PC-3 (cell line): ENCODE data around the gene DDIAS. TPM values are rescaled to one million over a fixed set of nuclear protein-coding genes. Genes with fewer than 3 reads are reported as not detected.

Experiments
- ATAC-seq: fragments of 200-7000 bp; cut with Tn5 transposase; 2 replicates; pipeline ENCODE4 v1.9.1; 2020; ENCODE audit warnings: mild to moderate bottlenecking, moderate library complexity
- BruUV-seq: library from RNA; stranded (reverse); fragments of 400-500 nt; replicated peaks from 2 replicates; lab custom pipeline; 2021; lab: Mats Ljungman, UMichigan
- CTCF ChIA-PET: fragments of 300-600 bp; sonication (Branson Sonifier 250); formaldehyde crosslinking; loops from one replicate; lab custom pipeline; 2022; ENCODE audit warnings: antibody characterized with exemption; lab: Charles Lee
- POLR2A ChIA-PET: fragments of 300-600 bp; sonication (Branson Sonifier 250); formaldehyde crosslinking; loops from one replicate; lab custom pipeline; 2022; ENCODE audit warnings: antibody characterized with exemption; ENCODE audit not compliant: unreplicated experiment; lab: Charles Lee
- DNase-seq: peaks from one replicate; pipeline ENCODE4 v3.0.0-alpha.2; 2015
- H2AFZ ChIP-seq: fragments of 300-600 bp; sonication (generic); 2 replicates; pipeline ENCODE4 v1.6.0; 2016; ENCODE audit warnings: antibody characterized with exemption, low read length
- H3F3A ChIP-seq: fragments of 300-600 bp; sonication (generic); one replicate; pipeline ENCODE4 v1.6.0; 2017; ENCODE audit warnings: antibody characterized with exemption, low read length, control low read depth, mild to moderate bottlenecking; ENCODE audit not compliant: unreplicated experiment
- H3K27ac ChIP-seq: fragments of 300-600 bp; sonication (generic); 2 replicates; pipeline ENCODE4 v1.5.1; 2016; ENCODE audit warnings: mild to moderate bottlenecking, low read length
- H3K27me3 ChIP-seq: fragments of 300-600 bp; sonication (generic); 2 replicates; pipeline ENCODE4 v1.6.1; 2016; ENCODE audit warnings: low read length, mixed read lengths
- H3K36me3 ChIP-seq: fragments of 300-600 bp; sonication (generic); 2 replicates; pipeline ENCODE4 v1.6.1; 2016; ENCODE audit warnings: low read depth, mixed run types, low read length, mixed read lengths
- H3K4me1 ChIP-seq: fragments of 300-600 bp; sonication (generic); 2 replicates; pipeline ENCODE4 v1.5.1; 2016; ENCODE audit warnings: low read length; ENCODE audit not compliant: insufficient read depth
- H3K4me2 ChIP-seq: fragments of 300-600 bp; sonication (generic); 2 replicates; pipeline ENCODE4 v1.6.0; 2016; ENCODE audit warnings: low read length
- H3K4me3 ChIP-seq: fragments of 300-600 bp; sonication (generic); 2 replicates; pipeline ENCODE4 v1.5.1; 2016; ENCODE audit warnings: mild to moderate bottlenecking, low read length, mixed read lengths
- H3K79me2 ChIP-seq: fragments of 300-600 bp; sonication (generic); 2 replicates; pipeline ENCODE4 v1.6.1; 2017; ENCODE audit warnings: low read length, mixed read lengths
- H3K9ac ChIP-seq: fragments of 300-600 bp; sonication (generic); 2 replicates; pipeline ENCODE4 v1.6.0; 2016; ENCODE audit warnings: mild to moderate bottlenecking, low read length
- H3K9me2 ChIP-seq: fragments of 300-600 bp; sonication (generic); replicated peaks from 2 replicates; pipeline ENCODE4 v1.6.1; 2016; ENCODE audit warnings: mixed run types, low read length, mixed read lengths
- H3K9me3 ChIP-seq: fragments of 300-600 bp; sonication (generic); 2 replicates; pipeline ENCODE4 v1.6.1; 2016; ENCODE audit warnings: low read length, mixed read lengths
- H4K20me1 ChIP-seq: fragments of 300-600 bp; sonication (generic); 2 replicates; pipeline ENCODE4 v1.6.1; 2016; ENCODE audit warnings: low read length, mixed read lengths
- EZH2 ChIP-seq: fragments of 300-600 bp; sonication (generic); IDR thresholded peaks from one replicate; pipeline ENCODE4 v1.6.1; 2017; ENCODE audit warnings: antibody characterized with exemption, mild to moderate bottlenecking, low read length; ENCODE audit not compliant: unreplicated experiment
- EZH2phosphoT487 ChIP-seq: fragments of 300-600 bp; sonication (generic); IDR thresholded peaks from 2 replicates; pipeline ENCODE4 v1.6.1; 2018; ENCODE audit warnings: mild to moderate bottlenecking, antibody characterized with exemption, low read length, borderline replicate concordance
- intact Hi-C: fragments of 100-400 bp; cut with micrococcal nuclease; formaldehyde crosslinking; loops from 2 replicates; pipeline ENCODE4 v1.9.0; 2023
- total RNA-seq: library from RNA; depleted of rRNA; stranded (reverse); fragments of >200 nt; gene quantifications from 2 replicates; pipeline ENCODE4 v1.2.3, GENCODE V29; 2014
- TF ChIP-seq, protein P1 (sequence below): fragments of 300-600 bp; sonication (generic); conservative IDR thresholded peaks from 2 replicates; pipeline ENCODE4 v1.5.1; 2017; ENCODE audit warnings: antibody characterized with exemption, low read depth, mild to moderate bottlenecking, low read length

Gene DDIAS
- total RNA-seq, 1 experiment from 2014 or later = 24.9 TPM

- Histone ChIP-seq H3K36me3 (no peaks in the 10 kb centered on the region), H3K27ac (no peak overlapping the region), H2AFZ (no peak overlapping the region), H3K4me2 (no peak overlapping the region), H3K27me3 (no peaks in the 10 kb centered on the region), H3K9me2 (no peaks in the 10 kb centered on the region), H3K4me1 (no peaks in the 10 kb centered on the region), H3K79me2 (no peaks in the 10 kb centered on the region), H3K9ac (no peak overlapping the region), H3F3A (no peaks in the 10 kb centered on the region), H3K9me3 (no peaks in the 10 kb centered on the region), H3K4me3 (no peak overlapping the region), H4K20me1 (no peaks in the 10 kb centered on the region)
- POLR2A ChIA-PET = no interaction called here
- DNase-seq = no peak
- CTCF ChIA-PET = no interaction called here
- no peak for ATAC-seq
- intact Hi-C loops = no loop called here
- BruUV-seq = no TSS peak
- TF ChIP-seq, protein P1, sequence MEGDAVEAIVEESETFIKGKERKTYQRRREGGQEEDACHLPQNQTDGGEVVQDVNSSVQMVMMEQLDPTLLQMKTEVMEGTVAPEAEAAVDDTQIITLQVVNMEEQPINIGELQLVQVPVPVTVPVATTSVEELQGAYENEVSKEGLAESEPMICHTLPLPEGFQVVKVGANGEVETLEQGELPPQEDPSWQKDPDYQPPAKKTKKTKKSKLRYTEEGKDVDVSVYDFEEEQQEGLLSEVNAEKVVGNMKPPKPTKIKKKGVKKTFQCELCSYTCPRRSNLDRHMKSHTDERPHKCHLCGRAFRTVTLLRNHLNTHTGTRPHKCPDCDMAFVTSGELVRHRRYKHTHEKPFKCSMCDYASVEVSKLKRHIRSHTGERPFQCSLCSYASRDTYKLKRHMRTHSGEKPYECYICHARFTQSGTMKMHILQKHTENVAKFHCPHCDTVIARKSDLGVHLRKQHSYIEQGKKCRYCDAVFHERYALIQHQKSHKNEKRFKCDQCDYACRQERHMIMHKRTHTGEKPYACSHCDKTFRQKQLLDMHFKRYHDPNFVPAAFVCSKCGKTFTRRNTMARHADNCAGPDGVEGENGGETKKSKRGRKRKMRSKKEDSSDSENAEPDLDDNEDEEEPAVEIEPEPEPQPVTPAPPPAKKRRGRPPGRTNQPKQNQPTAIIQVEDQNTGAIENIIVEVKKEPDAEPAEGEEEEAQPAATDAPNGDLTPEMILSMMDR = no peak
Observed at GRCh38 chr11:82872377-82873150, 29.0 kb upstream of the DDIAS start.

DNA sequence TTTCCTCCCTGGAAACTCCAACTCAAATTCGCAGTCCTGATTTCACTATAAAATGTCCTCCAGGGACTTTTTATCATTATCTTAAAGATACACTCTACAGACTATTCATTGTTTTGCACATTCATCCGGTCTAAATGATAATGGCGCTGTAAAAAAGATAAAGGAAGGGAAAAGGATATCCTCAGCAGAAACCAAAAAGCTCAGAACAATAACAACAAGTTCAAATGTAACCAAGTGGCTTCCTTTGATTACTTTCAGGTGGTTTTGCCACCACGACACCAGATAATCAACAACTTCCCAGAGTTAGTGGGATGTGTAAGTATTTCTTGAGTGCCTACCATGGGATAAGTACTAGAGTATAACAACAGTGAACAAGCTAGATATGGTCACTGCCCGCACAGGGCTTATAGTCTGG, 27.6 kb upstream of the DDIAS start:
- Histone ChIP-seq H3K36me3 (no peaks in the 10 kb centered on the region), H3K4me1 (no peaks in the 10 kb centered on the region), H3K9me3 (no peaks in the 10 kb centered on the region), H2AFZ (no peak overlapping the region), H3K27ac (no peak overlapping the region), H3K4me3 (no peak overlapping the region), H3K9ac (no peak overlapping the region), H3F3A (no peaks in the 10 kb centered on the region), H3K27me3 (no peaks in the 10 kb centered on the region), H4K20me1 (no peaks in the 10 kb centered on the region), H3K4me2 (no peak overlapping the region), H3K9me2 (no peaks in the 10 kb centered on the region), H3K79me2 (no peaks in the 10 kb centered on the region)
- ATAC-seq = no peak
- POLR2A ChIA-PET = no interaction called here
- intact Hi-C loops = no loop called here
- BruUV-seq = no TSS peak
- no peak for DNase-seq
- CTCF ChIA-PET = no interaction called here
- TF ChIP-seq, protein P1 = no peak
- TF ChIP-seq EZH2 (no peak), EZH2phosphoT487 (no peak)
